Memory B cell (primary cell): Measurements from ENCODE around the gene LAYN.

Experiments used
- ATAC-seq: fragments of 150-1000 bp; cut with Tn5 transposase; 2 replicates; pipeline ENCODE4 v1.10.0; 2021; ENCODE audit warnings: low read depth, mild to moderate bottlenecking, moderate library complexity
- DNase-seq, 2 donors: peaks; one replicate each; pipeline ENCODE4 v3.0.0; 2022; ENCODE audit warnings: low spot score in 2 of 2
- H3K27ac Mint-ChIP-seq: one replicate; pipeline ENCODE4 v1.8.0; 2022; ENCODE audit warnings: mild to moderate bottlenecking, moderate library complexity, mixed read lengths
- H3K27me3 Mint-ChIP-seq: one replicate; pipeline ENCODE4 v1.8.0; 2022; ENCODE audit warnings: mixed read lengths
- H3K36me3 Mint-ChIP-seq: one replicate; pipeline ENCODE4 v1.8.0; 2022; ENCODE audit warnings: mild to moderate bottlenecking, mixed read lengths
- H3K4me1 Mint-ChIP-seq: one replicate; pipeline ENCODE4 v1.8.0; 2022; ENCODE audit warnings: mixed read lengths
- H3K4me3 Mint-ChIP-seq: one replicate; pipeline ENCODE4 v1.8.0; 2022; ENCODE audit warnings: mild to moderate bottlenecking, moderate library complexity, mixed read lengths
- H3K9me3 Mint-ChIP-seq: one replicate; pipeline ENCODE4 v1.8.0; 2022; ENCODE audit warnings: mixed read lengths

The LAYN gene

GRCh38 chr11:111582163-111582562 is 41.6 kb downstream of the LAYN start:
- no peak for ATAC-seq

GRCh38 chr11:111582881-111583280 is 42.4 kb downstream of the LAYN start:
- H3K9me3 Mint-ChIP-seq = no peaks in the 10 kb centered on the region
- H3K4me3 Mint-ChIP-seq = no peak overlapping the region
- H3K36me3 Mint-ChIP-seq = no peaks in the 10 kb centered on the region
- no peak for ATAC-seq
- no peaks in the 10 kb centered on the region for H3K27me3 Mint-ChIP-seq
- DNase-seq = no peak
- H3K27ac Mint-ChIP-seq = no peak overlapping the region
- peaks cover 2% of the 10 kb centered on the region for H3K4me1 Mint-ChIP-seq

More at GRCh38 chr11:111582163-111582562, 41.6 kb downstream of the LAYN start:
- no peaks in the 10 kb centered on the region for H3K9me3 Mint-ChIP-seq
- peaks cover 2% of the 10 kb centered on the region for H3K4me1 Mint-ChIP-seq
- H3K27ac Mint-ChIP-seq = no peak overlapping the region
- H3K36me3 Mint-ChIP-seq = no peaks in the 10 kb centered on the region
- H3K27me3 Mint-ChIP-seq = no peaks in the 10 kb centered on the region
- H3K4me3 Mint-ChIP-seq = no peak overlapping the region
- DNase-seq = no peak

- peaks cover 1% of the 10 kb centered on the region for H3K27me3 Mint-ChIP-seq
- no peaks in the 10 kb centered on the region for H3K36me3 Mint-ChIP-seq
- H3K27ac Mint-ChIP-seq = no peak overlapping the region
- H3K4me1 Mint-ChIP-seq = peaks cover 2% of the 10 kb centered on the region
- no peak for DNase-seq
- H3K4me3 Mint-ChIP-seq = no peak overlapping the region
- no peaks in the 10 kb centered on the region for H3K9me3 Mint-ChIP-seq
- no peak for ATAC-seq
These were observed 44.9 kb downstream of the LAYN start for GRCh38 chr11:111585371-111585770.

GRCh38 chr11:111586388-111586831 is 45.9 kb downstream of the LAYN start:
- Mint-ChIP-seq H3K9me3 (no peaks in the 10 kb centered on the region), H3K4me3 (no peak overlapping the region), H3K4me1 (peaks cover 2% of the 10 kb centered on the region), H3K36me3 (no peaks in the 10 kb centered on the region), H3K27me3 (peaks cover 1% of the 10 kb centered on the region), H3K27ac (no peak overlapping the region)
- ATAC-seq (peak; percentile 74), DNase-seq (peak; percentile 40 to 54)

GRCh38 chr11:111589114-111589513 is 48.6 kb downstream of the LAYN start:
- no peak for ATAC-seq
- Mint-ChIP-seq H3K4me1 (peaks cover 2% of the 10 kb centered on the region), H3K9me3 (no peaks in the 10 kb centered on the region)

GRCh38 chr11:111589886-111590499 is 49.5 kb downstream of the LAYN start:
- H3K27me3 Mint-ChIP-seq = peaks cover 1% of the 10 kb centered on the region
- H3K36me3 Mint-ChIP-seq = no peaks in the 10 kb centered on the region
- H3K4me3 Mint-ChIP-seq = no peak overlapping the region
- ATAC-seq (no peak), DNase-seq (no peak)
- H3K9me3 Mint-ChIP-seq = no peaks in the 10 kb centered on the region
- no peak overlapping the region for H3K27ac Mint-ChIP-seq
- H3K4me1 Mint-ChIP-seq = peaks cover 6% of the 10 kb centered on the region

More at GRCh38 chr11:111589114-111589513, 48.6 kb downstream of the LAYN start:
- H3K36me3 Mint-ChIP-seq = no peaks in the 10 kb centered on the region
- peaks cover 1% of the 10 kb centered on the region for H3K27me3 Mint-ChIP-seq
- no peak overlapping the region for H3K4me3 Mint-ChIP-seq
- H3K27ac Mint-ChIP-seq = no peak overlapping the region
- no peak for DNase-seq

- peaks cover 6% of the 10 kb centered on the region for H3K4me1 Mint-ChIP-seq
- no peak for DNase-seq
- ATAC-seq = no peak
- H3K4me3 Mint-ChIP-seq = no peak overlapping the region
- H3K36me3 Mint-ChIP-seq = no peaks in the 10 kb centered on the region
- H3K9me3 Mint-ChIP-seq = no peaks in the 10 kb centered on the region
- H3K27me3 Mint-ChIP-seq = peaks cover 1% of the 10 kb centered on the region
- no peak overlapping the region for H3K27ac Mint-ChIP-seq
These were observed 50.9 kb downstream of the LAYN start for GRCh38 chr11:111591187-111591960.

- Mint-ChIP-seq H3K27me3 (peaks cover 1% of the 10 kb centered on the region), H3K9me3 (no peaks in the 10 kb centered on the region), H3K36me3 (no peaks in the 10 kb centered on the region), H3K27ac (no peak overlapping the region), H3K4me3 (no peak overlapping the region), H3K4me1 (peaks cover 3% of the 10 kb centered on the region)
- ATAC-seq (no peak), DNase-seq (no peak)
These were observed 52.0 kb downstream of the LAYN start for GRCh38 chr11:111592491-111592890.

- no peaks in the 10 kb centered on the region for H3K27me3 Mint-ChIP-seq
- H3K9me3 Mint-ChIP-seq = no peaks in the 10 kb centered on the region
- H3K4me3 Mint-ChIP-seq = no peak overlapping the region
- no peaks in the 10 kb centered on the region for H3K36me3 Mint-ChIP-seq
- peaks cover 3% of the 10 kb centered on the region for H3K4me1 Mint-ChIP-seq
- no peak overlapping the region for H3K27ac Mint-ChIP-seq
- DNase-seq (no peak), ATAC-seq (peak; percentile 56)
These were observed 55.8 kb downstream of the LAYN start for GRCh38 chr11:111596319-111596718.

- Mint-ChIP-seq H3K4me1 (peaks cover 7% of the 10 kb centered on the region), H3K27ac (peak overlapping the region; percentile 21), H3K36me3 (peaks cover 1% of the 10 kb centered on the region), H3K9me3 (no peaks in the 10 kb centered on the region), H3K27me3 (no peaks in the 10 kb centered on the region), H3K4me3 (no peak overlapping the region)
- ATAC-seq (no peak), DNase-seq (no peak)
These were observed 57.6 kb downstream of the LAYN start for GRCh38 chr11:111598148-111598547.

- H3K27ac Mint-ChIP-seq = peak overlapping the region; percentile 21
These were observed 58.0 kb downstream of the LAYN start for GRCh38 chr11:111598559-111598958.

GRCh38 chr11:111601636-111601978 is 61.1 kb downstream of the LAYN start:
- Mint-ChIP-seq H3K36me3 (peaks cover 1% of the 10 kb centered on the region), H3K4me1 (peaks cover 18% of the 10 kb centered on the region), H3K27ac (peak overlapping the region; percentile 97), H3K9me3 (no peaks in the 10 kb centered on the region), H3K4me3 (peak overlapping the region; percentile 95), H3K27me3 (no peaks in the 10 kb centered on the region)
- DNase-seq (no peak), ATAC-seq (no peak)

More at GRCh38 chr11:111598559-111598958, 58.0 kb downstream of the LAYN start:
- Mint-ChIP-seq H3K9me3 (no peaks in the 10 kb centered on the region), H3K36me3 (peaks cover 1% of the 10 kb centered on the region), H3K27me3 (no peaks in the 10 kb centered on the region), H3K4me1 (peaks cover 11% of the 10 kb centered on the region), H3K4me3 (no peak overlapping the region)
- ATAC-seq = no peak
- no peak for DNase-seq

GRCh38 chr11:111601979-111602864 is 61.7 kb downstream of the LAYN start, which contains the start of gene SIK2:
Gene SIK2, plus strand, starts transcription at chr11:111602449. Its CDS starts 115 bp downstream, at chr11:111602564.
- no peaks in the 10 kb centered on the region for H3K9me3 Mint-ChIP-seq
- peaks cover 1% of the 10 kb centered on the region for H3K36me3 Mint-ChIP-seq
- peak; percentile 81 to 83 for DNase-seq
- H3K27ac Mint-ChIP-seq = peak within 1 kb of the TSS; percentile 97
- H3K27me3 Mint-ChIP-seq = no peaks in the 10 kb centered on the region
- H3K4me1 Mint-ChIP-seq = peaks cover 18% of the 10 kb centered on the region
- H3K4me3 Mint-ChIP-seq = peak within 1 kb of the TSS; percentile 95
- ATAC-seq = peak; percentile 81
